ENCODE measurements around the gene CFAP251.
"Not testable (repeated sequence)": the region's sequence is repeated elsewhere in the genome, so short reads cannot be mapped to it uniquely, and the experiment has no call there.

The CFAP251 gene

DNA sequence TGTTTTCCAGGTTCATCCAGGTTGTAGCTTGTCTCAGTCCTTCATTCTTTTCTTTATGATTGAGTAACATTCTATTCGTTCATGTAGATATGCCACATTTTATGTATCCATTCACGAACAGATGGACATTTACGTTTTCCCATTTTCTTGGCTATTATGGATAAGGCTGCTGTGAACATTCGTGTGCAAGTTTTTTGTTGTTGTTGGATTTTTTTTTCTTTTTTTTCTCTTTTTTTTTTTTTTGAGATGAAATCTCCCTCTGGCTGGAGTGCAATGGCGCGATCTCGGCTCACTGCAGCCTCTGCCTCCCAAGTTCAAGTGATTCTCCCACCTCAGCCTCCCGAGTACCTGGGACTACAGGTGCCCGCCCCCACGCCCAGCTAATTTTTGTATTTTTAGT is 70.1 kb downstream of the CFAP251 start:
- TF ChIP-seq, protein P1, sequence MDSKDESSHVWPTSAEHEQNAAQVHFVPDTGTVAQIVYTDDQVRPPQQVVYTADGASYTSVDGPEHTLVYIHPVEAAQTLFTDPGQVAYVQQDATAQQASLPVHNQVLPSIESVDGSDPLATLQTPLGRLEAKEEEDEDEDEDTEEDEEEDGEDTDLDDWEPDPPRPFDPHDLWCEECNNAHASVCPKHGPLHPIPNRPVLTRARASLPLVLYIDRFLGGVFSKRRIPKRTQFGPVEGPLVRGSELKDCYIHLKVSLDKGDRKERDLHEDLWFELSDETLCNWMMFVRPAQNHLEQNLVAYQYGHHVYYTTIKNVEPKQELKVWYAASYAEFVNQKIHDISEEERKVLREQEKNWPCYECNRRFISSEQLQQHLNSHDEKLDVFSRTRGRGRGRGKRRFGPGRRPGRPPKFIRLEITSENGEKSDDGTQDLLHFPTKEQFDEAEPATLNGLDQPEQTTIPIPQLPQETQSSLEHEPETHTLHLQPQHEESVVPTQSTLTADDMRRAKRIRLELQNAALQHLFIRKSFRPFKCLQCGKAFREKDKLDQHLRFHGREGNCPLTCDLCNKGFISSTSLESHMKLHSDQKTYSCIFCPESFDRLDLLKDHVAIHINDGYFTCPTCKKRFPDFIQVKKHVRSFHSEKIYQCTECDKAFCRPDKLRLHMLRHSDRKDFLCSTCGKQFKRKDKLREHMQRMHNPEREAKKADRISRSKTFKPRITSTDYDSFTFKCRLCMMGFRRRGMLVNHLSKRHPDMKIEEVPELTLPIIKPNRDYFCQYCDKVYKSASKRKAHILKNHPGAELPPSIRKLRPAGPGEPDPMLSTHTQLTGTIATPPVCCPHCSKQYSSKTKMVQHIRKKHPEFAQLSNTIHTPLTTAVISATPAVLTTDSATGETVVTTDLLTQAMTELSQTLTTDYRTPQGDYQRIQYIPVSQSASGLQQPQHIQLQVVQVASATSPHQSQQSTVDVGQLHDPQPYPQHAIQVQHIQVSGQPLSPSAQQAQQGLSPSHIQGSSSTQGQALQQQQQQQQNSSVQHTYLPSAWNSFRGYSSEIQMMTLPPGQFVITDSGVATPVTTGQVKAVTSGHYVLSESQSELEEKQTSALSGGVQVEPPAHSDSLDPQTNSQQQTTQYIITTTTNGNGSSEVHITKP (tag by site-specific recombination; IDR thresholded peaks at IDR 0.05): peak; percentile 58
- TF ChIP-seq, protein P2, sequence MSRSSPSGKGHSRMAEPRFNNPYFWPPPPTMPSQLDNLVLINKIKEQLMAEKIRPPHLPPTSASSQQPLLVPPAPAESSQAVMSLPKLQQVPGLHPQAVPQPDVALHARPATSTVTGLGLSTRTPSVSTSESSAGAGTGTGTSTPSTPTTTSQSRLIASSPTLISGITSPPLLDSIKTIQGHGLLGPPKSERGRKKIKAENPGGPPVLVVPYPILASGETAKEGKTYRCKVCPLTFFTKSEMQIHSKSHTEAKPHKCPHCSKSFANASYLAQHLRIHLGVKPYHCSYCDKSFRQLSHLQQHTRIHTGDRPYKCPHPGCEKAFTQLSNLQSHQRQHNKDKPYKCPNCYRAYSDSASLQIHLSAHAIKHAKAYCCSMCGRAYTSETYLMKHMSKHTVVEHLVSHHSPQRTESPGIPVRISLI (tag by site-specific recombination; IDR thresholded peaks at IDR 0.05): 0 out of 2 replicates have a peak, but pooled peaks have one; percentile 65
- H3K4me3 ChIP-seq (ENCODE audit: low read depth, low read length); POLR2A ChIA-PET; H3K36me3 ChIP-seq (ENCODE audit: control insufficient read depth in 2 of 2, insufficient read depth in 1 of 2, low read length in 2 of 2); H3K9me3 ChIP-seq (ENCODE audit: control insufficient read depth, insufficient read depth, low read depth, low read length); H3K4me1 ChIP-seq (ENCODE audit: control insufficient read depth, insufficient read depth, low read length); H3K27ac ChIP-seq (ENCODE audit: extremely low read depth, low read depth, low read length): not testable (repeated sequence)
- CTCF ChIA-PET: interaction anchor here (0.7 kb wide), 1 partner anchor 17 kb away, joined by 3 read pairs; no protein-coding TSS in a partner anchor

DNA sequence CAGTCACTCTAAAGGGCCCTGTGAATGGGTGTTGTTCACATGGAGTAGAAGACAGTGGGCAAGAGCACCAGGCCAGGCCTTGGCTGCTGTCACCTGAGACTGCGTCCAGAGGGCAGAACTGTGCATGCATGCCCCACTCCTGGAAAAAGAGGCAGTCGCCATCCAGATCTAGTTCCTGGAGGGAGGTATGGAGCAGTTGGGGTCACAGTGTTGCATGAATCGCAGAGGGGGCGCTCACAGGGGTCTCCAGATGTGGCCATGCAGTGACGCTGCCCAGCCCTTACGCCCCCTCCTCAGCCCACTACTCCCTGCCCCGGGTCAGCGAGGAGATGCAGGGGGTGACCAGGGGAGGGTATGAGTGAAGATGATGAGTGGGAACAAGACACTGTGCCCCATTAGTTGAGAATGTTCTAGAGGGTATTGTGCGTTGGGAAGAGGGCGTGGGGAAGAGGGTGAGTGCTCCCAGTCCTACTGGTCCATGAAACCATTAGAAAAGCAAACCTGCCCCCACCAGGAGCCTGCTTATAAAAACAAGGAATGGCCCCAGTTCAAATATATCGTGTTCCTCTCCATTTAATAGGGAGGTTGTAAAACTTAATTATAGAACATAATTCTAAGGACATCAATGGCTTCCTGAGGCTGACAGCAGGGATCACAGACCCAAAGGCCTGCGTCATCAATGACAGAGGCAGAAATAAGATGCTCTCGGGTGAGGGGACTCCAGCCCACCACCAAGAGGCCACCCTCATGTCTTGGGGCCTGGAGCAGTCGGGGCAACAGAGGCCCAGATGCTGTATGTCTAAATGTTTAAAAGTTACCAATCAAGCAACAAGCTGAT is 71.1 kb downstream of the CFAP251 start:
- H3K4me3 ChIP-seq (ENCODE audit: low read depth, low read length): no peak overlapping the region
- no peak overlapping the region; the same call in 1 of the 2 replicates for H3K27ac ChIP-seq (ENCODE audit: extremely low read depth, low read depth, low read length)
- POLR2A ChIA-PET: no interaction called here
- H3K36me3 ChIP-seq (ENCODE audit: control insufficient read depth in 2 of 2, insufficient read depth in 1 of 2, low read length in 2 of 2): no peaks in the 10 kb centered on the region
- CTCF ChIA-PET: interaction anchor here (0.6 kb wide), 1 partner anchor 73 kb away, joined by 3 read pairs; no protein-coding TSS in a partner anchor
- H3K9me3 ChIP-seq (ENCODE audit: control insufficient read depth, insufficient read depth, low read depth, low read length): no peaks in the 10 kb centered on the region
- peaks cover 9% of the 10 kb centered on the region for H3K4me1 ChIP-seq (ENCODE audit: control insufficient read depth, insufficient read depth, low read length)
- TF ChIP-seq, protein P3, sequence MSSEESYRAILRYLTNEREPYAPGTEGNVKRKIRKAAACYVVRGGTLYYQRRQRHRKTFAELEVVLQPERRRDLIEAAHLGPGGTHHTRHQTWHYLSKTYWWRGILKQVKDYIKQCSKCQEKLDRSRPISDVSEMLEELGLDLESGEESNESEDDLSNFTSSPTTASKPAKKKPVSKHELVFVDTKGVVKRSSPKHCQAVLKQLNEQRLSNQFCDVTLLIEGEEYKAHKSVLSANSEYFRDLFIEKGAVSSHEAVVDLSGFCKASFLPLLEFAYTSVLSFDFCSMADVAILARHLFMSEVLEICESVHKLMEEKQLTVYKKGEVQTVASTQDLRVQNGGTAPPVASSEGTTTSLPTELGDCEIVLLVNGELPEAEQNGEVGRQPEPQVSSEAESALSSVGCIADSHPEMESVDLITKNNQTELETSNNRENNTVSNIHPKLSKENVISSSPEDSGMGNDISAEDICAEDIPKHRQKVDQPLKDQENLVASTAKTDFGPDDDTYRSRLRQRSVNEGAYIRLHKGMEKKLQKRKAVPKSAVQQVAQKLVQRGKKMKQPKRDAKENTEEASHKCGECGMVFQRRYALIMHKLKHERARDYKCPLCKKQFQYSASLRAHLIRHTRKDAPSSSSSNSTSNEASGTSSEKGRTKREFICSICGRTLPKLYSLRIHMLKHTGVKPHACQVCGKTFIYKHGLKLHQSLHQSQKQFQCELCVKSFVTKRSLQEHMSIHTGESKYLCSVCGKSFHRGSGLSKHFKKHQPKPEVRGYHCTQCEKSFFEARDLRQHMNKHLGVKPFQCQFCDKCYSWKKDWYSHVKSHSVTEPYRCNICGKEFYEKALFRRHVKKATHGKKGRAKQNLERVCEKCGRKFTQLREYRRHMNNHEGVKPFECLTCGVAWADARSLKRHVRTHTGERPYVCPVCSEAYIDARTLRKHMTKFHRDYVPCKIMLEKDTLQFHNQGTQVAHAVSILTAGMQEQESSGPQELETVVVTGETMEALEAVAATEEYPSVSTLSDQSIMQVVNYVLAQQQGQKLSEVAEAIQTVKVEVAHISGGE (tag by site-specific recombination; conservative IDR thresholded peaks at IDR 0.05; ENCODE audit: low read depth): no peak
- TF ChIP-seq ZNF654 (tag by site-specific recombination; IDR thresholded peaks at IDR 0.05; ENCODE audit: low read depth) (peak; percentile 31; the same call in 1 of the 2 replicates), ZNF561 (tag by site-specific recombination; IDR thresholded peaks at IDR 0.05; ENCODE audit: borderline replicate concordance) (peak; percentile 82), ZNF426 (tag by site-specific recombination; IDR thresholded peaks at IDR 0.05) (no peak), ZNF549 (tag by site-specific recombination; IDR thresholded peaks at IDR 0.05) (peak; percentile 53; the same call in 1 of the 2 replicates), ZSCAN30 (tag by site-specific recombination; IDR thresholded peaks at IDR 0.05) (peak; percentile 97), ZNF10 (tag by site-specific recombination; IDR thresholded peaks at IDR 0.05) (no peak), ZNF792 (tag by site-specific recombination; IDR thresholded peaks at IDR 0.05) (no peak), ZNF510 (tag by site-specific recombination; IDR thresholded peaks at IDR 0.05; ENCODE audit: insufficient replicate concordance) (no peak), ZNF155 (tag by site-specific recombination; IDR thresholded peaks at IDR 0.05) (no peak), TRIM28 (IDR thresholded peaks at IDR 0.05; ENCODE audit: borderline replicate concordance, low read length) (no peak), ZNF610 (tag by site-specific recombination; IDR thresholded peaks at IDR 0.05; ENCODE audit: borderline replicate concordance) (peak; percentile 63; the same call in 1 of the 2 replicates), ZNF596 (tag by site-specific recombination; IDR thresholded peaks at IDR 0.05) (0 out of 2 replicates have a peak, but pooled peaks have one; percentile 37)
- TF ChIP-seq, protein P4, sequence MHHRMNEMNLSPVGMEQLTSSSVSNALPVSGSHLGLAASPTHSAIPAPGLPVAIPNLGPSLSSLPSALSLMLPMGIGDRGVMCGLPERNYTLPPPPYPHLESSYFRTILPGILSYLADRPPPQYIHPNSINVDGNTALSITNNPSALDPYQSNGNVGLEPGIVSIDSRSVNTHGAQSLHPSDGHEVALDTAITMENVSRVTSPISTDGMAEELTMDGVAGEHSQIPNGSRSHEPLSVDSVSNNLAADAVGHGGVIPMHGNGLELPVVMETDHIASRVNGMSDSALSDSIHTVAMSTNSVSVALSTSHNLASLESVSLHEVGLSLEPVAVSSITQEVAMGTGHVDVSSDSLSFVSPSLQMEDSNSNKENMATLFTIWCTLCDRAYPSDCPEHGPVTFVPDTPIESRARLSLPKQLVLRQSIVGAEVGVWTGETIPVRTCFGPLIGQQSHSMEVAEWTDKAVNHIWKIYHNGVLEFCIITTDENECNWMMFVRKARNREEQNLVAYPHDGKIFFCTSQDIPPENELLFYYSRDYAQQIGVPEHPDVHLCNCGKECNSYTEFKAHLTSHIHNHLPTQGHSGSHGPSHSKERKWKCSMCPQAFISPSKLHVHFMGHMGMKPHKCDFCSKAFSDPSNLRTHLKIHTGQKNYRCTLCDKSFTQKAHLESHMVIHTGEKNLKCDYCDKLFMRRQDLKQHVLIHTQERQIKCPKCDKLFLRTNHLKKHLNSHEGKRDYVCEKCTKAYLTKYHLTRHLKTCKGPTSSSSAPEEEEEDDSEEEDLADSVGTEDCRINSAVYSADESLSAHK (tag by site-specific recombination; IDR thresholded peaks at IDR 0.05): peak; percentile 88
- TF ChIP-seq, protein P5, sequence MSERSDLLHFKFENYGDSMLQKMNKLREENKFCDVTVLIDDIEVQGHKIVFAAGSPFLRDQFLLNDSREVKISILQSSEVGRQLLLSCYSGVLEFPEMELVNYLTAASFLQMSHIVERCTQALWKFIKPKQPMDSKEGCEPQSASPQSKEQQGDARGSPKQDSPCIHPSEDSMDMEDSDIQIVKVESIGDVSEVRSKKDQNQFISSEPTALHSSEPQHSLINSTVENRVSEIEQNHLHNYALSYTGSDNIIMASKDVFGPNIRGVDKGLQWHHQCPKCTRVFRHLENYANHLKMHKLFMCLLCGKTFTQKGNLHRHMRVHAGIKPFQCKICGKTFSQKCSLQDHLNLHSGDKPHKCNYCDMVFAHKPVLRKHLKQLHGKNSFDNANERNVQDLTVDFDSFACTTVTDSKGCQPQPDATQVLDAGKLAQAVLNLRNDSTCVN (tag by site-specific recombination; optimal IDR thresholded peaks at IDR 0.05): no peak
- TF ChIP-seq, protein P6, sequence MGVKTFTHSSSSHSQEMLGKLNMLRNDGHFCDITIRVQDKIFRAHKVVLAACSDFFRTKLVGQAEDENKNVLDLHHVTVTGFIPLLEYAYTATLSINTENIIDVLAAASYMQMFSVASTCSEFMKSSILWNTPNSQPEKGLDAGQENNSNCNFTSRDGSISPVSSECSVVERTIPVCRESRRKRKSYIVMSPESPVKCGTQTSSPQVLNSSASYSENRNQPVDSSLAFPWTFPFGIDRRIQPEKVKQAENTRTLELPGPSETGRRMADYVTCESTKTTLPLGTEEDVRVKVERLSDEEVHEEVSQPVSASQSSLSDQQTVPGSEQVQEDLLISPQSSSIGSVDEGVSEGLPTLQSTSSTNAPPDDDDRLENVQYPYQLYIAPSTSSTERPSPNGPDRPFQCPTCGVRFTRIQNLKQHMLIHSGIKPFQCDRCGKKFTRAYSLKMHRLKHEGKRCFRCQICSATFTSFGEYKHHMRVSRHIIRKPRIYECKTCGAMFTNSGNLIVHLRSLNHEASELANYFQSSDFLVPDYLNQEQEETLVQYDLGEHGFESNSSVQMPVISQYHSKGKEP (tag by site-specific recombination; IDR thresholded peaks at IDR 0.05): peak; percentile 40; the same call in 1 of the 2 replicates
